H9 (cell line): ENCODE results near the gene ACOX1. TPM values are rescaled to one million over a fixed set of nuclear protein-coding genes. Genes with fewer than 3 reads are reported as not detected.

Experiments used
- DNase-seq: peaks from one replicate; pipeline ENCODE4 v3.0.0-alpha.2; 2017
- H2AFZ ChIP-seq: one replicate; pipeline ENCODE4 v1.6.1; 2013; ENCODE audit warnings: mild to moderate bottlenecking, low read length, control low read depth, moderate library complexity
- H2AK5ac ChIP-seq: 2 replicates; pipeline ENCODE4 v1.6.1; 2013; ENCODE audit warnings: low read length, control low read depth, mixed read lengths; ENCODE audit not compliant: insufficient read length
- H2BK120ac ChIP-seq: one replicate; pipeline ENCODE4 v1.6.1; 2013; ENCODE audit warnings: low read depth, mild to moderate bottlenecking, low read length, control low read depth, inconsistent platforms; ENCODE audit not compliant: poor library complexity, severe bottlenecking
- H2BK12ac ChIP-seq: 2 replicates; pipeline ENCODE4 v1.6.1; 2013; ENCODE audit warnings: low read length, control low read depth, mixed read lengths, low read depth; ENCODE audit not compliant: insufficient read length
- H2BK15ac ChIP-seq: 2 replicates; pipeline ENCODE4 v1.6.1; 2013; ENCODE audit warnings: low read depth, low read length, control low read depth
- H2BK20ac ChIP-seq: one replicate; pipeline ENCODE4 v1.6.1; 2013; ENCODE audit warnings: low read depth, mild to moderate bottlenecking, low read length, control low read depth, inconsistent platforms; ENCODE audit not compliant: poor library complexity, severe bottlenecking
- H2BK5ac ChIP-seq: 2 replicates; pipeline ENCODE4 v1.6.1; 2013; ENCODE audit warnings: low read length, control low read depth, mixed read lengths; ENCODE audit not compliant: insufficient read length
- H3K14ac ChIP-seq: 2 replicates; pipeline ENCODE4 v1.6.1; 2013; ENCODE audit warnings: low read length, control low read depth; ENCODE audit not compliant: insufficient read depth
- H3K18ac ChIP-seq: 2 replicates; pipeline ENCODE4 v1.6.1; 2013; ENCODE audit warnings: low read depth, mild to moderate bottlenecking, mixed read lengths, low read length, control low read depth; ENCODE audit not compliant: insufficient read length
- H3K23ac ChIP-seq: 2 replicates; pipeline ENCODE4 v1.6.1; 2013; ENCODE audit warnings: low read length, control low read depth, mixed read lengths, low read depth; ENCODE audit not compliant: insufficient read length
- H3K23me2 ChIP-seq: 2 replicates; pipeline ENCODE4 v1.6.1; 2013; ENCODE audit warnings: low read depth, mild to moderate bottlenecking, mixed read lengths, low read length, control low read depth; ENCODE audit not compliant: insufficient read length, poor library complexity, severe bottlenecking
- H3K27ac ChIP-seq: 2 replicates; pipeline ENCODE4 v1.5.1; 2013; ENCODE audit warnings: low read length, control low read depth, mixed read lengths, low read depth; ENCODE audit not compliant: insufficient read length
- H3K27me3 ChIP-seq: 2 replicates; pipeline ENCODE4 v1.6.1; 2013; ENCODE audit warnings: low read length, control low read depth, inconsistent platforms; ENCODE audit not compliant: insufficient read depth
- H3K4ac ChIP-seq: 2 replicates; pipeline ENCODE4 v1.6.1; 2013; ENCODE audit warnings: low read depth, mild to moderate bottlenecking, control low read depth, inconsistent platforms, low read length, moderate library complexity
- H3K4me1 ChIP-seq: 2 replicates; pipeline ENCODE4 v1.6.1; 2013; ENCODE audit warnings: low read length, control low read depth, inconsistent platforms; ENCODE audit not compliant: insufficient read depth
- H3K4me2 ChIP-seq: 2 replicates; pipeline ENCODE4 v1.6.1; 2013; ENCODE audit warnings: low read length, control low read depth, mixed read lengths; ENCODE audit not compliant: insufficient read length, insufficient read depth
- H3K56ac ChIP-seq: 2 replicates; pipeline ENCODE4 v1.6.1; 2013; ENCODE audit warnings: low read depth, mild to moderate bottlenecking, mixed read lengths, low read length, control low read depth; ENCODE audit not compliant: insufficient read length
- H3K79me1 ChIP-seq: 2 replicates; pipeline ENCODE4 v1.6.1; 2013; ENCODE audit warnings: low read depth, mild to moderate bottlenecking, moderate library complexity, low read length, control low read depth, inconsistent platforms; ENCODE audit not compliant: insufficient read depth, poor library complexity, severe bottlenecking
- H3K79me2 ChIP-seq: 2 replicates; pipeline ENCODE4 v1.6.1; 2013; ENCODE audit warnings: low read length, control low read depth, inconsistent platforms; ENCODE audit not compliant: insufficient read depth
- H3K9ac ChIP-seq: 2 replicates; pipeline ENCODE4 v1.6.1; 2013; ENCODE audit warnings: low read length, control low read depth, mixed read lengths; ENCODE audit not compliant: insufficient read length; ENCODE audit errors: extremely low read depth
- H3K9me3 ChIP-seq: one replicate; pipeline ENCODE4 v1.6.1; 2013; ENCODE audit warnings: low read depth, low read length, inconsistent platforms; ENCODE audit not compliant: control insufficient read depth
- H3T11ph ChIP-seq: one replicate; pipeline ENCODE4 v1.6.1; 2013; ENCODE audit warnings: mild to moderate bottlenecking, low read length, control low read depth, inconsistent platforms
- H4K20me1 ChIP-seq: one replicate; pipeline ENCODE4 v1.6.1; 2013; ENCODE audit not compliant: control insufficient read depth, insufficient read length, insufficient read depth
- H4K5ac ChIP-seq: 2 replicates; pipeline ENCODE4 v1.6.1; 2013; ENCODE audit warnings: low read depth, mild to moderate bottlenecking, mixed read lengths, low read length, control low read depth; ENCODE audit not compliant: insufficient read length
- H4K8ac ChIP-seq: replicated peaks from 2 replicates; pipeline ENCODE4 v1.6.1; 2013; ENCODE audit warnings: low read length, control low read depth, mixed read lengths, low read depth; ENCODE audit not compliant: insufficient read length
- H4K91ac ChIP-seq: 2 replicates; pipeline ENCODE4 v1.6.1; 2013; ENCODE audit warnings: low read depth, mild to moderate bottlenecking, moderate library complexity, mixed read lengths, low read length, control low read depth; ENCODE audit not compliant: insufficient read length
- H3K27ac Mint-ChIP-seq, 3 experiments: 2 replicates in 2 of 3; 3 replicates in 1 of 3; pipeline ENCODE4 v1.8.0; 2020 to 2021; ENCODE audit warnings: mixed read lengths in 3 of 3, mild to moderate bottlenecking in 1 of 3, moderate library complexity in 1 of 3
- H3K27me3 Mint-ChIP-seq: 2 replicates; pipeline ENCODE4 v1.8.0; 2021; ENCODE audit warnings: low read depth, mild to moderate bottlenecking, moderate library complexity, mixed read lengths
- H3K36me3 Mint-ChIP-seq, 3 experiments: 2 replicates in 2 of 3; 3 replicates in 1 of 3; pipeline ENCODE4 v1.8.0; 2020 to 2021; ENCODE audit warnings: low read depth in 3 of 3, mixed read lengths in 3 of 3; ENCODE audit not compliant: insufficient read depth in 1 of 3
- H3K4me1 Mint-ChIP-seq, 2 experiments: 2 replicates each; pipeline ENCODE4 v1.8.0; 2020; ENCODE audit warnings: mixed read lengths in 2 of 2
- H3K4me3 Mint-ChIP-seq, 2 experiments: 2 replicates in 1 of 2; 3 replicates in 1 of 2; pipeline ENCODE4 v1.8.0; 2020 to 2021; ENCODE audit warnings: mild to moderate bottlenecking in 2 of 2, mixed read lengths in 2 of 2, moderate library complexity in 1 of 2
- H3K9me3 Mint-ChIP-seq, 2 experiments: 2 replicates in 1 of 2; 3 replicates in 1 of 2; pipeline ENCODE4 v1.8.0; 2020; ENCODE audit warnings: mild to moderate bottlenecking in 2 of 2, mixed read lengths in 2 of 2, moderate library complexity in 1 of 2
- CTCF ChIP-seq: fragments of 200-600 bp; sonication (generic); conservative IDR thresholded peaks from 3 replicates; pipeline ENCODE4 v1.8.0; 2021; ENCODE audit warnings: antibody characterized with exemption, mild to moderate bottlenecking
- WGBS: extraction: QIAGEN DNeasy Blood & Tissue Kit; methylation state at CpG from one replicate; pipeline ENCODE4 v1.1.7; 2013; ENCODE audit warnings: missing lambda C conversion rate, low lambda C conversion rate, mixed read lengths; ENCODE audit not compliant: insufficient read length; ENCODE audit errors: extremely low coverage; 5-methylcytosine and 5-hydroxymethylcytosine counted together
- total RNA-seq: library from RNA; stranded (reverse); gene quantifications from 2 replicates; pipeline ENCODE4 v1.2.1, GENCODE V29; 2021

The ACOX1 gene
- total RNA-seq, 1 experiment from 2014 or later: 27.4 TPM

- Histone ChIP-seq H3K23ac (no peak within 1 kb of the TSS), H3T11ph (no peak within 1 kb of the TSS), H4K5ac (no peak within 1 kb of the TSS), H3K27ac (no peak within 1 kb of the TSS), H3K56ac (no peak within 1 kb of the TSS), H3K9me3 (no peaks in the 10 kb centered on the region), H2BK20ac (no peak within 1 kb of the TSS), H3K18ac (peak within 1 kb of the TSS; percentile 66), H2AFZ (no peak within 1 kb of the TSS), H2BK15ac (no peak within 1 kb of the TSS), H3K4me2 (peak within 1 kb of the TSS; percentile 36), H2BK5ac (no peak within 1 kb of the TSS), H3K9ac (peak within 1 kb of the TSS; percentile 75), H3K4ac (no peak within 1 kb of the TSS), H3K27me3 (no peaks in the 10 kb centered on the region), H3K79me2 (no peaks in the 10 kb centered on the region), H3K23me2 (no peaks in the 10 kb centered on the region), H2BK12ac (no peak within 1 kb of the TSS), H3K14ac (peak within 1 kb of the TSS; percentile 51), H4K20me1 (no peaks in the 10 kb centered on the region), H4K91ac (no peak within 1 kb of the TSS), H3K4me1 (no peaks in the 10 kb centered on the region), H2BK120ac (no peak within 1 kb of the TSS), H2AK5ac (no peak within 1 kb of the TSS), H4K8ac (no peak within 1 kb of the TSS), H3K79me1 (no peaks in the 10 kb centered on the region)
- Mint-ChIP-seq H3K4me3 (peak within 1 kb of the TSS; percentile 88 to 92), H3K9me3 (no peaks in the 10 kb centered on the region; a peak in 1 of 5 replicates), H3K27me3 (no peaks in the 10 kb centered on the region), H3K36me3 (peaks cover 0 to 11% (median 8%) of the 10 kb centered on the region in 3 experiments; a peak in 2 of 7 replicates), H3K4me1 (peaks cover 11 to 12% of the 10 kb centered on the region in 2 experiments), H3K27ac (peak within 1 kb of the TSS; percentile 60 to 96 (median 92); a peak in 6 of 7 replicates)
- no CpG with 5 or more reads among the region's 63 CpGs for WGBS
- TF ChIP-seq CTCF: no peak
- peak; percentile 99 for DNase-seq
Measured at GRCh38 chr17:75940727-75941441, 38.1 kb downstream of the ACOX1 start, which contains the start of gene FBF1. Gene FBF1, minus strand, starts transcription at chr17:75941042. Its CDS starts 2,893 bp downstream, at chr17:75938149.
